GM13976 (cell line): ENCODE measurements around the gene DHRS13.

ENCODE experiments used
- DNase-seq: peaks from one replicate; pipeline ENCODE4 v3.0.0; 2012; ENCODE audit warnings: low spot score
- CTCF ChIP-seq: IDR thresholded peaks from 2 replicates; pipeline ENCODE4 v1.5.1; 2012; ENCODE audit warnings: borderline replicate concordance, mild to moderate bottlenecking; ENCODE audit not compliant: insufficient read depth; ENCODE audit errors: extremely low read depth, missing control alignments, control extremely low read depth
- in situ Hi-C: fragments of 300-500 bp; cut with MboI; formaldehyde crosslinking; loops from one replicate; pipeline ENCODE4 v1.12.0; 2022; ENCODE audit warnings: low sequenced_read_pairs, mixed read lengths, inconsistent platforms; ENCODE audit not compliant: unreplicated experiment

The DHRS13 gene

GRCh38 chr17:28892024-28892423, 10.9 kb downstream of the DHRS13 start:
- no peak for TF ChIP-seq CTCF
- no peak for DNase-seq
- in situ Hi-C loops = no loop called here

- no peak for DNase-seq
- no peak for TF ChIP-seq CTCF
- in situ Hi-C loops = no loop called here
Measured at GRCh38 chr17:28891201-28891600, 11.7 kb downstream of the DHRS13 start.

DNA sequence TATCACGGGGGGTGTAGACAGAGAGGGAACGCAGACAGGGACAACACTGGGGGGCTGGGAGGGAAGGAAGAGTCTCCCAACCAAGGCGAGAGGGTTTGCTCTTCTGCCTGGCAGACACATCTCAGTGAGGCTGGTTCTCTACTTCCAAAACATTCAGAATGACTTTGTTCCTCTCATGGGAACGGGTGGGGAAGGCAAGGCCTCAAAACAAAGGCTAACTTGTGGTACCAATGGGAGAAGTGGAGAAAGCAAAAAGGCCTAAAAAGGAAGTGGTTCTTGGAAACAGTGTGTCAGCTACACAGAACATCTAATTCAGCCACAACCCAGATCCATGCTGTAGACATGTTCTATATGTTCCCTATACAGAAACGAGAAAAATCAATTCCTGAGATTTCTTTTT, 12.9 kb downstream of the DHRS13 start:
- DNase-seq = no peak
- TF ChIP-seq CTCF = no peak
- in situ Hi-C loops = no loop called here

- in situ Hi-C loops = no loop called here
Measured at GRCh38 chr17:28888832-28889231, 14.0 kb downstream of the DHRS13 start.

GRCh38 chr17:28887871-28888471, 14.9 kb downstream of the DHRS13 start:
- in situ Hi-C loops = no loop called here
- no peak for DNase-seq
- no peak for TF ChIP-seq CTCF

More at GRCh38 chr17:28888832-28889231, 14.0 kb downstream of the DHRS13 start:
- DNase-seq = no peak
- TF ChIP-seq CTCF = no peak

- TF ChIP-seq CTCF = no peak
- in situ Hi-C loops = no loop called here
- DNase-seq = no peak
Measured at GRCh38 chr17:28885951-28886350, 16.9 kb downstream of the DHRS13 start.

DNA sequence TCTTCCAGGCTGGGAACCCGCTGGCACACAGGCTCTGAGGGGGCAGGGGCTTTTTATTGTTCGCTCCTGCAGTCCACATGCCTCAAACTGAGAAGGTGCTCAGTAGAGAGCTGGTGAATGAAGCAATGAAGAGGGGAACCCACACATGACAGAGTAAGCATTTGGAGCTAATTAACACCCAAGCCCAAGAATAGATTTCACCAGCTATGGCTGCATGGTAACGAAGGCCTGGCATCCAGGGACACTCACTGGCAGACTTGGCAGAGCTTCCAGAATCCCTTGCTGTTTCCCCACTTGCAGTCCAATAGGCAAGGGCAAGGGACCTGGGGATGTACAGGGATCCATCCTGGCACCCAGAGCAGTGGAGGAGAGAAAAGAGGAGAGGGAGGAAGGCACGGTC, 17.5 kb downstream of the DHRS13 start:
- DNase-seq = no peak
- in situ Hi-C loops = no loop called here
- no peak for TF ChIP-seq CTCF
